Measurements from ENCODE around the gene SLC13A4. TPM values are rescaled to one million over a fixed set of nuclear protein-coding genes. Genes with fewer than 3 reads are reported as not detected.

The SLC13A4 gene
- total RNA-seq, 1 donor, result 0.36 TPM

GRCh38 chr7:135711139-135711469 is 16.9 kb downstream of the SLC13A4 start:
- Histone ChIP-seq H4K20me1 (ENCODE audit: insufficient read depth, low read length) (no peaks in the 10 kb centered on the region), H3K4me3 (ENCODE audit: insufficient read depth, low read length) (no peak overlapping the region), H3K4me1 (ENCODE audit: insufficient read depth, low read length) (peaks cover 17% of the 10 kb centered on the region), H2AFZ (ENCODE audit: low read length) (no peak overlapping the region), H3K27me3 (ENCODE audit: insufficient read depth, low read length) (no peaks in the 10 kb centered on the region), H3K27ac (ENCODE audit: low read depth, low read length) (no peak overlapping the region), H3K9me3 (ENCODE audit: low read depth, low read length) (no peaks in the 10 kb centered on the region), H3K79me2 (ENCODE audit: insufficient read depth, low read length) (no peaks in the 10 kb centered on the region), H3K4me2 (ENCODE audit: insufficient read depth, low read length) (no peak overlapping the region), H3K36me3 (ENCODE audit: insufficient read depth, low read length) (no peaks in the 10 kb centered on the region)
- no peak for TF ChIP-seq CTCF (IDR thresholded peaks at IDR 0.05; ENCODE audit: extremely low read depth, low read depth, low read length)
- DNase-seq (ENCODE audit: insufficient read length, low spot score, missing footprints), result no peak

GRCh38 chr7:135710417-135711138 is 17.4 kb downstream of the SLC13A4 start:
- Histone ChIP-seq H4K20me1 (ENCODE audit: insufficient read depth, low read length) (no peaks in the 10 kb centered on the region), H3K79me2 (ENCODE audit: insufficient read depth, low read length) (no peaks in the 10 kb centered on the region), H3K9me3 (ENCODE audit: low read depth, low read length) (no peaks in the 10 kb centered on the region), H3K27me3 (ENCODE audit: insufficient read depth, low read length) (no peaks in the 10 kb centered on the region), H3K4me2 (ENCODE audit: insufficient read depth, low read length) (no peak overlapping the region), H3K4me3 (ENCODE audit: insufficient read depth, low read length) (no peak overlapping the region), H3K27ac (ENCODE audit: low read depth, low read length) (no peak overlapping the region), H3K36me3 (ENCODE audit: insufficient read depth, low read length) (no peaks in the 10 kb centered on the region), H3K4me1 (ENCODE audit: insufficient read depth, low read length) (peaks cover 14% of the 10 kb centered on the region), H2AFZ (ENCODE audit: low read length) (no peak overlapping the region)
- no peak for DNase-seq (ENCODE audit: insufficient read length, low spot score, missing footprints)
- peak; percentile 37 for TF ChIP-seq CTCF (IDR thresholded peaks at IDR 0.05; ENCODE audit: extremely low read depth, low read depth, low read length)

GRCh38 chr7:135709508-135709907 is 18.5 kb downstream of the SLC13A4 start:
- TF ChIP-seq CTCF (IDR thresholded peaks at IDR 0.05; ENCODE audit: extremely low read depth, low read depth, low read length), result no peak
- Histone ChIP-seq H3K9me3 (ENCODE audit: low read depth, low read length) (no peaks in the 10 kb centered on the region), H3K79me2 (ENCODE audit: insufficient read depth, low read length) (no peaks in the 10 kb centered on the region), H4K20me1 (ENCODE audit: insufficient read depth, low read length) (no peaks in the 10 kb centered on the region), H3K36me3 (ENCODE audit: insufficient read depth, low read length) (no peaks in the 10 kb centered on the region), H3K27me3 (ENCODE audit: insufficient read depth, low read length) (no peaks in the 10 kb centered on the region), H3K4me2 (ENCODE audit: insufficient read depth, low read length) (no peak overlapping the region), H3K4me3 (ENCODE audit: insufficient read depth, low read length) (no peak overlapping the region), H3K27ac (ENCODE audit: low read depth, low read length) (no peak overlapping the region), H3K4me1 (ENCODE audit: insufficient read depth, low read length) (peaks cover 9% of the 10 kb centered on the region), H2AFZ (ENCODE audit: low read length) (no peak overlapping the region)
- DNase-seq (ENCODE audit: insufficient read length, low spot score, missing footprints), result no peak

GRCh38 chr7:135708041-135708440 is 19.9 kb downstream of the SLC13A4 start:
- H3K9me3 ChIP-seq (ENCODE audit: low read depth, low read length), result no peaks in the 10 kb centered on the region
- no peak for DNase-seq (ENCODE audit: insufficient read length, low spot score, missing footprints)

More at GRCh38 chr7:135708041-135708440, 19.9 kb downstream of the SLC13A4 start:
- Histone ChIP-seq H3K4me1 (ENCODE audit: insufficient read depth, low read length) (no peaks in the 10 kb centered on the region), H3K27ac (ENCODE audit: low read depth, low read length) (no peak overlapping the region), H3K4me2 (ENCODE audit: insufficient read depth, low read length) (no peak overlapping the region), H3K79me2 (ENCODE audit: insufficient read depth, low read length) (no peaks in the 10 kb centered on the region), H4K20me1 (ENCODE audit: insufficient read depth, low read length) (no peaks in the 10 kb centered on the region), H3K27me3 (ENCODE audit: insufficient read depth, low read length) (no peaks in the 10 kb centered on the region), H2AFZ (ENCODE audit: low read length) (no peak overlapping the region), H3K4me3 (ENCODE audit: insufficient read depth, low read length) (no peak overlapping the region), H3K36me3 (ENCODE audit: insufficient read depth, low read length) (no peaks in the 10 kb centered on the region)
- no peak for TF ChIP-seq CTCF (IDR thresholded peaks at IDR 0.05; ENCODE audit: extremely low read depth, low read depth, low read length)
